H9 (cell line): ENCODE data around the gene CYP27B1. TPM values are rescaled to one million over a fixed set of nuclear protein-coding genes. Genes with fewer than 3 reads are reported as not detected.
A peak's percentile ranks its signal among the peaks of the same experiment; 100 is the strongest.

Source experiments
- DNase-seq: peaks from one replicate; pipeline ENCODE4 v3.0.0-alpha.2; 2017
- H2AFZ ChIP-seq: one replicate; pipeline ENCODE4 v1.6.1; 2013; ENCODE audit warnings: mild to moderate bottlenecking, low read length, control low read depth, moderate library complexity
- H2AK5ac ChIP-seq: 2 replicates; pipeline ENCODE4 v1.6.1; 2013; ENCODE audit warnings: low read length, control low read depth, mixed read lengths; ENCODE audit not compliant: insufficient read length
- H2BK120ac ChIP-seq: one replicate; pipeline ENCODE4 v1.6.1; 2013; ENCODE audit warnings: low read depth, mild to moderate bottlenecking, low read length, control low read depth, inconsistent platforms; ENCODE audit not compliant: poor library complexity, severe bottlenecking
- H2BK12ac ChIP-seq: 2 replicates; pipeline ENCODE4 v1.6.1; 2013; ENCODE audit warnings: low read length, control low read depth, mixed read lengths, low read depth; ENCODE audit not compliant: insufficient read length
- H2BK15ac ChIP-seq: 2 replicates; pipeline ENCODE4 v1.6.1; 2013; ENCODE audit warnings: low read depth, low read length, control low read depth
- H2BK20ac ChIP-seq: one replicate; pipeline ENCODE4 v1.6.1; 2013; ENCODE audit warnings: low read depth, mild to moderate bottlenecking, low read length, control low read depth, inconsistent platforms; ENCODE audit not compliant: poor library complexity, severe bottlenecking
- H2BK5ac ChIP-seq: 2 replicates; pipeline ENCODE4 v1.6.1; 2013; ENCODE audit warnings: low read length, control low read depth, mixed read lengths; ENCODE audit not compliant: insufficient read length
- H3K14ac ChIP-seq: 2 replicates; pipeline ENCODE4 v1.6.1; 2013; ENCODE audit warnings: low read length, control low read depth; ENCODE audit not compliant: insufficient read depth
- H3K18ac ChIP-seq: 2 replicates; pipeline ENCODE4 v1.6.1; 2013; ENCODE audit warnings: low read depth, mild to moderate bottlenecking, mixed read lengths, low read length, control low read depth; ENCODE audit not compliant: insufficient read length
- H3K23ac ChIP-seq: 2 replicates; pipeline ENCODE4 v1.6.1; 2013; ENCODE audit warnings: low read length, control low read depth, mixed read lengths, low read depth; ENCODE audit not compliant: insufficient read length
- H3K23me2 ChIP-seq: 2 replicates; pipeline ENCODE4 v1.6.1; 2013; ENCODE audit warnings: low read depth, mild to moderate bottlenecking, mixed read lengths, low read length, control low read depth; ENCODE audit not compliant: insufficient read length, poor library complexity, severe bottlenecking
- H3K27ac ChIP-seq: 2 replicates; pipeline ENCODE4 v1.5.1; 2013; ENCODE audit warnings: low read length, control low read depth, mixed read lengths, low read depth; ENCODE audit not compliant: insufficient read length
- H3K27me3 ChIP-seq: 2 replicates; pipeline ENCODE4 v1.6.1; 2013; ENCODE audit warnings: low read length, control low read depth, inconsistent platforms; ENCODE audit not compliant: insufficient read depth
- H3K4ac ChIP-seq: 2 replicates; pipeline ENCODE4 v1.6.1; 2013; ENCODE audit warnings: low read depth, mild to moderate bottlenecking, control low read depth, inconsistent platforms, low read length, moderate library complexity
- H3K4me1 ChIP-seq: 2 replicates; pipeline ENCODE4 v1.6.1; 2013; ENCODE audit warnings: low read length, control low read depth, inconsistent platforms; ENCODE audit not compliant: insufficient read depth
- H3K4me2 ChIP-seq: 2 replicates; pipeline ENCODE4 v1.6.1; 2013; ENCODE audit warnings: low read length, control low read depth, mixed read lengths; ENCODE audit not compliant: insufficient read length, insufficient read depth
- H3K56ac ChIP-seq: 2 replicates; pipeline ENCODE4 v1.6.1; 2013; ENCODE audit warnings: low read depth, mild to moderate bottlenecking, mixed read lengths, low read length, control low read depth; ENCODE audit not compliant: insufficient read length
- H3K79me1 ChIP-seq: 2 replicates; pipeline ENCODE4 v1.6.1; 2013; ENCODE audit warnings: low read depth, mild to moderate bottlenecking, moderate library complexity, low read length, control low read depth, inconsistent platforms; ENCODE audit not compliant: insufficient read depth, poor library complexity, severe bottlenecking
- H3K79me2 ChIP-seq: 2 replicates; pipeline ENCODE4 v1.6.1; 2013; ENCODE audit warnings: low read length, control low read depth, inconsistent platforms; ENCODE audit not compliant: insufficient read depth
- H3K9ac ChIP-seq: 2 replicates; pipeline ENCODE4 v1.6.1; 2013; ENCODE audit warnings: low read length, control low read depth, mixed read lengths; ENCODE audit not compliant: insufficient read length; ENCODE audit errors: extremely low read depth
- H3K9me3 ChIP-seq: one replicate; pipeline ENCODE4 v1.6.1; 2013; ENCODE audit warnings: low read depth, low read length, inconsistent platforms; ENCODE audit not compliant: control insufficient read depth
- H3T11ph ChIP-seq: one replicate; pipeline ENCODE4 v1.6.1; 2013; ENCODE audit warnings: mild to moderate bottlenecking, low read length, control low read depth, inconsistent platforms
- H4K20me1 ChIP-seq: one replicate; pipeline ENCODE4 v1.6.1; 2013; ENCODE audit not compliant: control insufficient read depth, insufficient read length, insufficient read depth
- H4K5ac ChIP-seq: 2 replicates; pipeline ENCODE4 v1.6.1; 2013; ENCODE audit warnings: low read depth, mild to moderate bottlenecking, mixed read lengths, low read length, control low read depth; ENCODE audit not compliant: insufficient read length
- H4K8ac ChIP-seq: replicated peaks from 2 replicates; pipeline ENCODE4 v1.6.1; 2013; ENCODE audit warnings: low read length, control low read depth, mixed read lengths, low read depth; ENCODE audit not compliant: insufficient read length
- H4K91ac ChIP-seq: 2 replicates; pipeline ENCODE4 v1.6.1; 2013; ENCODE audit warnings: low read depth, mild to moderate bottlenecking, moderate library complexity, mixed read lengths, low read length, control low read depth; ENCODE audit not compliant: insufficient read length
- H3K27ac Mint-ChIP-seq, 3 experiments: 2 replicates in 2 of 3; 3 replicates in 1 of 3; pipeline ENCODE4 v1.8.0; 2020 to 2021; ENCODE audit warnings: mixed read lengths in 3 of 3, mild to moderate bottlenecking in 1 of 3, moderate library complexity in 1 of 3
- H3K27me3 Mint-ChIP-seq: 2 replicates; pipeline ENCODE4 v1.8.0; 2021; ENCODE audit warnings: low read depth, mild to moderate bottlenecking, moderate library complexity, mixed read lengths
- H3K36me3 Mint-ChIP-seq, 3 experiments: 2 replicates in 2 of 3; 3 replicates in 1 of 3; pipeline ENCODE4 v1.8.0; 2020 to 2021; ENCODE audit warnings: low read depth in 3 of 3, mixed read lengths in 3 of 3; ENCODE audit not compliant: insufficient read depth in 1 of 3
- H3K4me1 Mint-ChIP-seq, 2 experiments: 2 replicates each; pipeline ENCODE4 v1.8.0; 2020; ENCODE audit warnings: mixed read lengths in 2 of 2
- H3K4me3 Mint-ChIP-seq, 2 experiments: 2 replicates in 1 of 2; 3 replicates in 1 of 2; pipeline ENCODE4 v1.8.0; 2020 to 2021; ENCODE audit warnings: mild to moderate bottlenecking in 2 of 2, mixed read lengths in 2 of 2, moderate library complexity in 1 of 2
- H3K9me3 Mint-ChIP-seq, 2 experiments: 2 replicates in 1 of 2; 3 replicates in 1 of 2; pipeline ENCODE4 v1.8.0; 2020; ENCODE audit warnings: mild to moderate bottlenecking in 2 of 2, mixed read lengths in 2 of 2, moderate library complexity in 1 of 2
- CTCF ChIP-seq: fragments of 200-600 bp; sonication (generic); conservative IDR thresholded peaks from 3 replicates; pipeline ENCODE4 v1.8.0; 2021; ENCODE audit warnings: antibody characterized with exemption, mild to moderate bottlenecking
- WGBS: extraction: QIAGEN DNeasy Blood & Tissue Kit; methylation state at CpG from one replicate; pipeline ENCODE4 v1.1.7; 2013; ENCODE audit warnings: missing lambda C conversion rate, low lambda C conversion rate, mixed read lengths; ENCODE audit not compliant: insufficient read length; ENCODE audit errors: extremely low coverage; 5-methylcytosine and 5-hydroxymethylcytosine counted together
- total RNA-seq: library from RNA; stranded (reverse); gene quantifications from 2 replicates; pipeline ENCODE4 v1.2.1, GENCODE V29; 2021

CYP27B1 gene
- total RNA-seq, 1 experiment from 2014 or later, result 6.1 TPM

- H3K79me2 ChIP-seq, result no peaks in the 10 kb centered on the region
- H3K4me2 ChIP-seq, result peak overlapping the region; percentile 49
- no peak overlapping the region for H2BK120ac ChIP-seq
- peaks cover 16% of the 10 kb centered on the region for H3K23me2 ChIP-seq
- H3K27me3 Mint-ChIP-seq, result peaks cover 96% of the 10 kb centered on the region
- H3K56ac ChIP-seq, result no peak overlapping the region
- peaks cover 2% of the 10 kb centered on the region for H4K20me1 ChIP-seq
- H2AFZ ChIP-seq, result no peak overlapping the region
- no peak overlapping the region for H3K18ac ChIP-seq
- H3K9me3 ChIP-seq, result no peaks in the 10 kb centered on the region
- no peaks in the 10 kb centered on the region; a peak in 1 of 7 replicates for H3K36me3 Mint-ChIP-seq
- H4K8ac ChIP-seq, result no peak overlapping the region
- H4K91ac ChIP-seq, result no peak overlapping the region
- no peaks in the 10 kb centered on the region; a peak in 1 of 5 replicates for H3K9me3 Mint-ChIP-seq
- H3K9ac ChIP-seq, result no peak overlapping the region
- H2BK5ac ChIP-seq, result no peak overlapping the region
- peak; percentile 56 for DNase-seq
- H3K27me3 ChIP-seq, result peaks cover 60% of the 10 kb centered on the region
- no peak overlapping the region for H3T11ph ChIP-seq
- no peaks in the 10 kb centered on the region for H3K4me1 ChIP-seq
- no peaks in the 10 kb centered on the region for H3K79me1 ChIP-seq
- peak overlapping the region; percentile 59 to 84 for H3K4me3 Mint-ChIP-seq
- no CpG with 5 or more reads among the region's 31 CpGs for WGBS
- H3K4me1 Mint-ChIP-seq, result peaks cover 26 to 37% of the 10 kb centered on the region in 2 experiments
- H4K5ac ChIP-seq, result no peak overlapping the region
- H3K14ac ChIP-seq, result no peak overlapping the region
- no peak for TF ChIP-seq CTCF
- H2BK20ac ChIP-seq, result no peak overlapping the region
- H2BK15ac ChIP-seq, result no peak overlapping the region
- H3K23ac ChIP-seq, result no peak overlapping the region
- H3K4ac ChIP-seq, result no peak overlapping the region
- H2AK5ac ChIP-seq, result no peak overlapping the region
- H3K27ac ChIP-seq, result no peak overlapping the region
- no peak overlapping the region for H2BK12ac ChIP-seq
- H3K27ac Mint-ChIP-seq, result no peak overlapping the region
These were observed 30.0 kb downstream of the CYP27B1 start for GRCh38 chr12:57736741-57737466.
